Lower lobe of right lung (tissue), 2 donors: ENCODE results near the gene CYP4F8. TPM values are rescaled to one million over a fixed set of nuclear protein-coding genes. Genes with fewer than 3 reads are reported as not detected.

Experiments
- ATAC-seq, 2 donors: fragments of 200-7000 bp; cut with Tn5 transposase; one replicate each; pipeline ENCODE4 v1.9.1; 2020 to 2022; ENCODE audit warnings: mild to moderate bottlenecking in 2 of 2, moderate library complexity in 2 of 2
- DNase-seq: peaks from one replicate; pipeline ENCODE4 v3.0.0-alpha.2; 2020
- H3K27ac ChIP-seq: fragments of 200-600 bp; one replicate; pipeline ENCODE4 v1.8.0; 2022
- H3K27me3 ChIP-seq: fragments of 200-600 bp; one replicate; pipeline ENCODE4 v1.8.0; 2022; ENCODE audit warnings: low read depth
- H3K36me3 ChIP-seq: fragments of 200-600 bp; one replicate; pipeline ENCODE4 v1.8.0; 2022; ENCODE audit warnings: mild to moderate bottlenecking
- H3K4me1 ChIP-seq: fragments of 200-600 bp; one replicate; pipeline ENCODE4 v1.8.0; 2022
- H3K4me3 ChIP-seq: fragments of 200-600 bp; one replicate; pipeline ENCODE4 v1.8.0; 2022; ENCODE audit warnings: mild to moderate bottlenecking
- H3K9me3 ChIP-seq: fragments of 200-600 bp; one replicate; pipeline ENCODE4 v1.8.0; 2022
- CTCF ChIP-seq: fragments of 200-600 bp; IDR thresholded peaks from one replicate; pipeline ENCODE4 v1.8.0; 2022; ENCODE audit warnings: antibody characterized with exemption, mild to moderate bottlenecking
- intact Hi-C: fragments of 100-400 bp; cut with DNase I; formaldehyde crosslinking; loops from one replicate; pipeline ENCODE4 v1.11.0; 2022
- total RNA-seq: library from RNA; stranded (reverse); fragmentation: NEBNext Ultra II Directional; extraction: Animal tissue kit (Norgen Biotek cat#: 25700); gene quantifications from one replicate; pipeline ENCODE4 v1.2.1, GENCODE V29; 2021
- donor health status: DM: no; HTN: yes; CAD: no; lungs with severe emphysema.

CYP4F8 gene
- total RNA-seq, 1 donor from 2014 or later, result not detected

- no peaks in the 10 kb centered on the region for H3K9me3 ChIP-seq
- H3K4me3 ChIP-seq, result no peak overlapping the region
- intact Hi-C loops, result no loop called here
- no peaks in the 10 kb centered on the region for H3K4me1 ChIP-seq
- ATAC-seq (no peak), DNase-seq (no peak)
- peaks cover 7% of the 10 kb centered on the region for H3K27me3 ChIP-seq
- TF ChIP-seq CTCF, result no peak
- no peaks in the 10 kb centered on the region for H3K36me3 ChIP-seq
- H3K27ac ChIP-seq, result no peak overlapping the region
Measured at GRCh38 chr19:15636026-15636425, 21.0 kb downstream of the CYP4F8 start.

- DNase-seq (no peak), ATAC-seq (no peak)
- intact Hi-C loops, result no loop called here
- Histone ChIP-seq H3K27me3 (peaks cover 4% of the 10 kb centered on the region), H3K27ac (no peak overlapping the region), H3K4me3 (no peak overlapping the region), H3K4me1 (no peaks in the 10 kb centered on the region), H3K36me3 (no peaks in the 10 kb centered on the region), H3K9me3 (no peaks in the 10 kb centered on the region)
- no peak for TF ChIP-seq CTCF
Measured at GRCh38 chr19:15639596-15639995, 24.6 kb downstream of the CYP4F8 start.

GRCh38 chr19:15640294-15640903 is 25.4 kb downstream of the CYP4F8 start, which contains the start of gene CYP4F3:
CYP4F3 (plus strand) TSS chr19:15640897; CDS start chr19:15641416, 519 bp downstream.
- peak; percentile 80 for DNase-seq
- no peaks in the 10 kb centered on the region for H3K9me3 ChIP-seq
- no peak within 1 kb of the TSS for H3K27ac ChIP-seq
- intact Hi-C loops, result no loop called here
- TF ChIP-seq CTCF, result no peak
- ATAC-seq, result peak; percentile 74 to 85
- no peaks in the 10 kb centered on the region for H3K36me3 ChIP-seq
- no peak within 1 kb of the TSS for H3K4me3 ChIP-seq
- H3K4me1 ChIP-seq, result no peaks in the 10 kb centered on the region
- H3K27me3 ChIP-seq, result peaks cover 4% of the 10 kb centered on the region

- no peak overlapping the region for H3K4me3 ChIP-seq
- no peak for DNase-seq
- no peak for ATAC-seq
- H3K27me3 ChIP-seq, result peaks cover 4% of the 10 kb centered on the region
- no peaks in the 10 kb centered on the region for H3K9me3 ChIP-seq
- H3K27ac ChIP-seq, result no peak overlapping the region
- no peaks in the 10 kb centered on the region for H3K36me3 ChIP-seq
- H3K4me1 ChIP-seq, result no peaks in the 10 kb centered on the region
- no peak for TF ChIP-seq CTCF
- intact Hi-C loops, result no loop called here
Measured at GRCh38 chr19:15640904-15641597, 26.0 kb downstream of the CYP4F8 start.

- H3K27me3 ChIP-seq, result peaks cover 4% of the 10 kb centered on the region
- H3K4me3 ChIP-seq, result no peak overlapping the region
- no peak for TF ChIP-seq CTCF
- no peaks in the 10 kb centered on the region for H3K9me3 ChIP-seq
- H3K27ac ChIP-seq, result no peak overlapping the region
- H3K4me1 ChIP-seq, result no peaks in the 10 kb centered on the region
- no peaks in the 10 kb centered on the region for H3K36me3 ChIP-seq
- DNase-seq, result no peak
- intact Hi-C loops, result no loop called here
- ATAC-seq, result peak; percentile 20 to 25
Measured at GRCh38 chr19:15641901-15642491, 27.0 kb downstream of the CYP4F8 start.
